H9 (cell line): Measurements from ENCODE around the gene IQCK. TPM values are rescaled to one million over a fixed set of nuclear protein-coding genes. Genes with fewer than 3 reads are reported as not detected.
"Not testable (repeated sequence)": the region's sequence is repeated elsewhere in the genome, so short reads cannot be mapped to it uniquely, and the experiment has no call there.

Source experiments
- DNase-seq: peaks from one replicate; pipeline ENCODE4 v3.0.0-alpha.2; 2017
- H2AFZ ChIP-seq: one replicate; pipeline ENCODE4 v1.6.1; 2013; ENCODE audit warnings: mild to moderate bottlenecking, low read length, control low read depth, moderate library complexity
- H2AK5ac ChIP-seq: 2 replicates; pipeline ENCODE4 v1.6.1; 2013; ENCODE audit warnings: low read length, control low read depth, mixed read lengths; ENCODE audit not compliant: insufficient read length
- H2BK120ac ChIP-seq: one replicate; pipeline ENCODE4 v1.6.1; 2013; ENCODE audit warnings: low read depth, mild to moderate bottlenecking, low read length, control low read depth, inconsistent platforms; ENCODE audit not compliant: poor library complexity, severe bottlenecking
- H2BK12ac ChIP-seq: 2 replicates; pipeline ENCODE4 v1.6.1; 2013; ENCODE audit warnings: low read length, control low read depth, mixed read lengths, low read depth; ENCODE audit not compliant: insufficient read length
- H2BK15ac ChIP-seq: 2 replicates; pipeline ENCODE4 v1.6.1; 2013; ENCODE audit warnings: low read depth, low read length, control low read depth
- H2BK20ac ChIP-seq: one replicate; pipeline ENCODE4 v1.6.1; 2013; ENCODE audit warnings: low read depth, mild to moderate bottlenecking, low read length, control low read depth, inconsistent platforms; ENCODE audit not compliant: poor library complexity, severe bottlenecking
- H2BK5ac ChIP-seq: 2 replicates; pipeline ENCODE4 v1.6.1; 2013; ENCODE audit warnings: low read length, control low read depth, mixed read lengths; ENCODE audit not compliant: insufficient read length
- H3K14ac ChIP-seq: 2 replicates; pipeline ENCODE4 v1.6.1; 2013; ENCODE audit warnings: low read length, control low read depth; ENCODE audit not compliant: insufficient read depth
- H3K18ac ChIP-seq: 2 replicates; pipeline ENCODE4 v1.6.1; 2013; ENCODE audit warnings: low read depth, mild to moderate bottlenecking, mixed read lengths, low read length, control low read depth; ENCODE audit not compliant: insufficient read length
- H3K23ac ChIP-seq: 2 replicates; pipeline ENCODE4 v1.6.1; 2013; ENCODE audit warnings: low read length, control low read depth, mixed read lengths, low read depth; ENCODE audit not compliant: insufficient read length
- H3K23me2 ChIP-seq: 2 replicates; pipeline ENCODE4 v1.6.1; 2013; ENCODE audit warnings: low read depth, mild to moderate bottlenecking, mixed read lengths, low read length, control low read depth; ENCODE audit not compliant: insufficient read length, poor library complexity, severe bottlenecking
- H3K27ac ChIP-seq: 2 replicates; pipeline ENCODE4 v1.5.1; 2013; ENCODE audit warnings: low read length, control low read depth, mixed read lengths, low read depth; ENCODE audit not compliant: insufficient read length
- H3K27me3 ChIP-seq: 2 replicates; pipeline ENCODE4 v1.6.1; 2013; ENCODE audit warnings: low read length, control low read depth, inconsistent platforms; ENCODE audit not compliant: insufficient read depth
- H3K4ac ChIP-seq: 2 replicates; pipeline ENCODE4 v1.6.1; 2013; ENCODE audit warnings: low read depth, mild to moderate bottlenecking, control low read depth, inconsistent platforms, low read length, moderate library complexity
- H3K4me1 ChIP-seq: 2 replicates; pipeline ENCODE4 v1.6.1; 2013; ENCODE audit warnings: low read length, control low read depth, inconsistent platforms; ENCODE audit not compliant: insufficient read depth
- H3K4me2 ChIP-seq: 2 replicates; pipeline ENCODE4 v1.6.1; 2013; ENCODE audit warnings: low read length, control low read depth, mixed read lengths; ENCODE audit not compliant: insufficient read length, insufficient read depth
- H3K56ac ChIP-seq: 2 replicates; pipeline ENCODE4 v1.6.1; 2013; ENCODE audit warnings: low read depth, mild to moderate bottlenecking, mixed read lengths, low read length, control low read depth; ENCODE audit not compliant: insufficient read length
- H3K79me1 ChIP-seq: 2 replicates; pipeline ENCODE4 v1.6.1; 2013; ENCODE audit warnings: low read depth, mild to moderate bottlenecking, moderate library complexity, low read length, control low read depth, inconsistent platforms; ENCODE audit not compliant: insufficient read depth, poor library complexity, severe bottlenecking
- H3K79me2 ChIP-seq: 2 replicates; pipeline ENCODE4 v1.6.1; 2013; ENCODE audit warnings: low read length, control low read depth, inconsistent platforms; ENCODE audit not compliant: insufficient read depth
- H3K9ac ChIP-seq: 2 replicates; pipeline ENCODE4 v1.6.1; 2013; ENCODE audit warnings: low read length, control low read depth, mixed read lengths; ENCODE audit not compliant: insufficient read length; ENCODE audit errors: extremely low read depth
- H3K9me3 ChIP-seq: one replicate; pipeline ENCODE4 v1.6.1; 2013; ENCODE audit warnings: low read depth, low read length, inconsistent platforms; ENCODE audit not compliant: control insufficient read depth
- H3T11ph ChIP-seq: one replicate; pipeline ENCODE4 v1.6.1; 2013; ENCODE audit warnings: mild to moderate bottlenecking, low read length, control low read depth, inconsistent platforms
- H4K20me1 ChIP-seq: one replicate; pipeline ENCODE4 v1.6.1; 2013; ENCODE audit not compliant: control insufficient read depth, insufficient read length, insufficient read depth
- H4K5ac ChIP-seq: 2 replicates; pipeline ENCODE4 v1.6.1; 2013; ENCODE audit warnings: low read depth, mild to moderate bottlenecking, mixed read lengths, low read length, control low read depth; ENCODE audit not compliant: insufficient read length
- H4K8ac ChIP-seq: replicated peaks from 2 replicates; pipeline ENCODE4 v1.6.1; 2013; ENCODE audit warnings: low read length, control low read depth, mixed read lengths, low read depth; ENCODE audit not compliant: insufficient read length
- H4K91ac ChIP-seq: 2 replicates; pipeline ENCODE4 v1.6.1; 2013; ENCODE audit warnings: low read depth, mild to moderate bottlenecking, moderate library complexity, mixed read lengths, low read length, control low read depth; ENCODE audit not compliant: insufficient read length
- H3K27ac Mint-ChIP-seq, 3 experiments: 2 replicates in 2 of 3; 3 replicates in 1 of 3; pipeline ENCODE4 v1.8.0; 2020 to 2021; ENCODE audit warnings: mixed read lengths in 3 of 3, mild to moderate bottlenecking in 1 of 3, moderate library complexity in 1 of 3
- H3K27me3 Mint-ChIP-seq: 2 replicates; pipeline ENCODE4 v1.8.0; 2021; ENCODE audit warnings: low read depth, mild to moderate bottlenecking, moderate library complexity, mixed read lengths
- H3K36me3 Mint-ChIP-seq, 3 experiments: 2 replicates in 2 of 3; 3 replicates in 1 of 3; pipeline ENCODE4 v1.8.0; 2020 to 2021; ENCODE audit warnings: low read depth in 3 of 3, mixed read lengths in 3 of 3; ENCODE audit not compliant: insufficient read depth in 1 of 3
- H3K4me1 Mint-ChIP-seq, 2 experiments: 2 replicates each; pipeline ENCODE4 v1.8.0; 2020; ENCODE audit warnings: mixed read lengths in 2 of 2
- H3K4me3 Mint-ChIP-seq, 2 experiments: 2 replicates in 1 of 2; 3 replicates in 1 of 2; pipeline ENCODE4 v1.8.0; 2020 to 2021; ENCODE audit warnings: mild to moderate bottlenecking in 2 of 2, mixed read lengths in 2 of 2, moderate library complexity in 1 of 2
- H3K9me3 Mint-ChIP-seq, 2 experiments: 2 replicates in 1 of 2; 3 replicates in 1 of 2; pipeline ENCODE4 v1.8.0; 2020; ENCODE audit warnings: mild to moderate bottlenecking in 2 of 2, mixed read lengths in 2 of 2, moderate library complexity in 1 of 2
- WGBS: extraction: QIAGEN DNeasy Blood & Tissue Kit; methylation state at CpG from one replicate; pipeline ENCODE4 v1.1.7; 2013; ENCODE audit warnings: missing lambda C conversion rate, low lambda C conversion rate, mixed read lengths; ENCODE audit not compliant: insufficient read length; ENCODE audit errors: extremely low coverage; 5-methylcytosine and 5-hydroxymethylcytosine counted together
- total RNA-seq: library from RNA; stranded (reverse); gene quantifications from 2 replicates; pipeline ENCODE4 v1.2.1, GENCODE V29; 2021
- TF ChIP-seq, protein P1 (sequence below): fragments of 200-600 bp; sonication (generic); conservative IDR thresholded peaks from 3 replicates; pipeline ENCODE4 v1.8.0; 2021; ENCODE audit warnings: antibody characterized with exemption, mild to moderate bottlenecking

Gene IQCK
- total RNA-seq, 1 experiment from 2014 or later = 9.0 TPM

- no peaks in the 10 kb centered on the region for H4K20me1 ChIP-seq
- Mint-ChIP-seq H3K4me1 (peaks cover 3 to 11% of the 10 kb centered on the region in 2 experiments), H3K36me3 (no peaks in the 10 kb centered on the region; a peak in 1 of 7 replicates), H3K4me3 (no peak overlapping the region), H3K9me3 (no peaks in the 10 kb centered on the region), H3K27ac (no peak overlapping the region; a peak in 1 of 7 replicates), H3K27me3 (no peaks in the 10 kb centered on the region)
- no peak overlapping the region for H3K56ac ChIP-seq
- no peaks in the 10 kb centered on the region for H3K79me1 ChIP-seq
- no peak overlapping the region for H2BK120ac ChIP-seq
- H3K79me2 ChIP-seq = no peaks in the 10 kb centered on the region
- no peak overlapping the region for H3K9ac ChIP-seq
- no peak overlapping the region for H3T11ph ChIP-seq
- H2BK15ac ChIP-seq = no peak overlapping the region
- H3K14ac ChIP-seq = no peak overlapping the region
- no peaks in the 10 kb centered on the region for H3K4me1 ChIP-seq
- H3K27me3 ChIP-seq = no peaks in the 10 kb centered on the region
- H3K4ac ChIP-seq = no peak overlapping the region
- no peak overlapping the region for H3K23ac ChIP-seq
- H2AFZ ChIP-seq = no peak overlapping the region
- TF ChIP-seq, protein P1, sequence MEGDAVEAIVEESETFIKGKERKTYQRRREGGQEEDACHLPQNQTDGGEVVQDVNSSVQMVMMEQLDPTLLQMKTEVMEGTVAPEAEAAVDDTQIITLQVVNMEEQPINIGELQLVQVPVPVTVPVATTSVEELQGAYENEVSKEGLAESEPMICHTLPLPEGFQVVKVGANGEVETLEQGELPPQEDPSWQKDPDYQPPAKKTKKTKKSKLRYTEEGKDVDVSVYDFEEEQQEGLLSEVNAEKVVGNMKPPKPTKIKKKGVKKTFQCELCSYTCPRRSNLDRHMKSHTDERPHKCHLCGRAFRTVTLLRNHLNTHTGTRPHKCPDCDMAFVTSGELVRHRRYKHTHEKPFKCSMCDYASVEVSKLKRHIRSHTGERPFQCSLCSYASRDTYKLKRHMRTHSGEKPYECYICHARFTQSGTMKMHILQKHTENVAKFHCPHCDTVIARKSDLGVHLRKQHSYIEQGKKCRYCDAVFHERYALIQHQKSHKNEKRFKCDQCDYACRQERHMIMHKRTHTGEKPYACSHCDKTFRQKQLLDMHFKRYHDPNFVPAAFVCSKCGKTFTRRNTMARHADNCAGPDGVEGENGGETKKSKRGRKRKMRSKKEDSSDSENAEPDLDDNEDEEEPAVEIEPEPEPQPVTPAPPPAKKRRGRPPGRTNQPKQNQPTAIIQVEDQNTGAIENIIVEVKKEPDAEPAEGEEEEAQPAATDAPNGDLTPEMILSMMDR = no peak
- no peak overlapping the region for H3K27ac ChIP-seq
- no peak overlapping the region for H3K18ac ChIP-seq
- no peak for DNase-seq
- no peak overlapping the region for H4K91ac ChIP-seq
- H3K23me2 ChIP-seq = no peaks in the 10 kb centered on the region
- H2BK5ac ChIP-seq = no peak overlapping the region
- H3K4me2 ChIP-seq = no peak overlapping the region
- H2BK20ac ChIP-seq = no peak overlapping the region
- no peak overlapping the region for H4K8ac ChIP-seq
- H3K9me3 ChIP-seq = no peaks in the 10 kb centered on the region
- H4K5ac ChIP-seq = no peak overlapping the region
- H2BK12ac ChIP-seq = no peak overlapping the region
- H2AK5ac ChIP-seq = no peak overlapping the region
- WGBS = no CpG with 5 or more reads among the region's 10 CpGs
Observed at GRCh38 chr16:19785512-19786130, 67.5 kb downstream of the IQCK start.

- not testable (repeated sequence) for H3K4ac ChIP-seq, H4K20me1 ChIP-seq, H3K4me2 ChIP-seq, H2BK120ac ChIP-seq, H3T11ph ChIP-seq, H3K9ac ChIP-seq, H3K27me3 ChIP-seq, H3K79me2 ChIP-seq, H3K23ac ChIP-seq, H4K8ac ChIP-seq, H3K27me3 Mint-ChIP-seq, H3K4me3 Mint-ChIP-seq, H3K27ac ChIP-seq, H4K91ac ChIP-seq, DNase-seq, H3K27ac Mint-ChIP-seq, H3K4me1 ChIP-seq, H2AFZ ChIP-seq, H2BK15ac ChIP-seq, H3K79me1 ChIP-seq, H2BK20ac ChIP-seq, H2AK5ac ChIP-seq, H2BK12ac ChIP-seq, H3K18ac ChIP-seq, H4K5ac ChIP-seq, H3K56ac ChIP-seq, H3K23me2 ChIP-seq, H2BK5ac ChIP-seq, H3K14ac ChIP-seq
- Mint-ChIP-seq H3K9me3 (peaks cover 16% of the 10 kb centered on the region in 2 experiments), H3K4me1 (peaks cover 11 to 14% of the 10 kb centered on the region in 2 experiments), H3K36me3 (peaks cover 12 to 15% (median 15%) of the 10 kb centered on the region in 3 experiments)
- H3K9me3 ChIP-seq = peaks cover 12% of the 10 kb centered on the region
- WGBS = no CpG with 5 or more reads among the region's 5 CpGs
Observed at GRCh38 chr16:19801369-19801768, 83.3 kb downstream of the IQCK start.
